Panc1 (cell line): Measurements from ENCODE around the gene DIP2C. TPM values are rescaled to one million over a fixed set of nuclear protein-coding genes. Genes with fewer than 3 reads are reported as not detected.

Source experiments
- ATAC-seq: fragments of 200-7000 bp; cut with Tn5 transposase; 2 replicates; pipeline ENCODE4 v1.9.1; 2020; ENCODE audit warnings: mild to moderate bottlenecking, moderate library complexity
- BruUV-seq: library from RNA; stranded (reverse); fragments of 400-500 nt; replicated peaks from 2 replicates; lab custom pipeline; 2021; lab: Mats Ljungman, UMichigan
- CTCF ChIA-PET: fragments of 300-600 bp; sonication (Branson Sonifier 250); formaldehyde crosslinking; loops from one replicate; lab custom pipeline; 2022; ENCODE audit warnings: antibody characterized with exemption; lab: Charles Lee
- POLR2A ChIA-PET: fragments of 300-600 bp; sonication (Branson Sonifier 250); formaldehyde crosslinking; loops from one replicate; lab custom pipeline; 2022; ENCODE audit warnings: antibody characterized with exemption; lab: Charles Lee
- DNase-seq: peaks from one replicate; pipeline ENCODE4 v3.0.0-alpha.2; 2010; ENCODE audit warnings: low read depth, low spot score
- H3K27ac ChIP-seq: 2 replicates; pipeline ENCODE4 v1.5.1; 2011; ENCODE audit warnings: mild to moderate bottlenecking, low read length, inconsistent platforms
- H3K27me3 ChIP-seq: fragments of 200-500 bp; sonication (Bioruptor generic); 2 replicates; pipeline ENCODE4 v1.6.0; 2014; ENCODE audit warnings: low read length, inconsistent platforms; ENCODE audit not compliant: control insufficient read depth, insufficient read depth
- H3K36me3 ChIP-seq: fragments of 200-500 bp; sonication (Bioruptor generic); 2 replicates; pipeline ENCODE4 v1.5.1; 2014; ENCODE audit warnings: inconsistent platforms, mild to moderate bottlenecking, low read length, moderate library complexity; ENCODE audit not compliant: control insufficient read depth, insufficient read depth
- H3K4me1 ChIP-seq: 2 replicates; pipeline ENCODE4 v1.5.1; 2011; ENCODE audit warnings: inconsistent platforms, mild to moderate bottlenecking, low read length, moderate library complexity; ENCODE audit not compliant: control insufficient read depth, insufficient read depth
- H3K4me3 ChIP-seq, 2 experiments: 2 replicates each; pipeline ENCODE4 v1.5.1; 2011 to 2012; ENCODE audit warnings: low read depth in 2 of 2, low read length in 2 of 2, mild to moderate bottlenecking in 2 of 2, inconsistent platforms in 1 of 2, moderate library complexity in 1 of 2
- H3K9me3 ChIP-seq: fragments of 200-500 bp; sonication (Bioruptor generic); 2 replicates; pipeline ENCODE4 v1.5.1; 2014; ENCODE audit warnings: low read depth, mild to moderate bottlenecking, inconsistent platforms, low read length, moderate library complexity; ENCODE audit not compliant: control insufficient read depth, insufficient read depth
- POLR2AphosphoS5 ChIP-seq: IDR thresholded peaks from 2 replicates; pipeline ENCODE4 v1.6.1; 2012; ENCODE audit warnings: mild to moderate bottlenecking, low read depth, low read length, moderate library complexity
- SIN3A ChIP-seq: IDR thresholded peaks from 2 replicates; pipeline ENCODE4 v1.6.1; 2012; ENCODE audit warnings: low read depth, mild to moderate bottlenecking, low read length, moderate library complexity, borderline replicate concordance; ENCODE audit not compliant: insufficient read depth
- TCF7L2 ChIP-seq: IDR thresholded peaks from 2 replicates; pipeline ENCODE4 v1.6.1; 2011; ENCODE audit warnings: mild to moderate bottlenecking, low read depth, low read length, inconsistent platforms
- in situ Hi-C: cut with HindIII; loops from 2 replicates; pipeline ENCODE4 v1.10.0; 2016; ENCODE audit warnings: low sequenced_read_pairs, low pct_unique_long_range_greater_than_20kb
- intact Hi-C: fragments of 100-400 bp; cut with micrococcal nuclease; formaldehyde crosslinking; loops from one replicate; pipeline ENCODE4 v1.10.0; 2022; ENCODE audit not compliant: unreplicated experiment
- total RNA-seq: library from RNA; stranded (reverse); gene quantifications from one replicate; pipeline ENCODE4 v1.2.1, GENCODE V29; 2021; ENCODE audit not compliant: unreplicated experiment
- TF ChIP-seq, protein P1 (sequence below): fragments of 450-650 bp; IDR thresholded peaks from 2 replicates; pipeline ENCODE4 v1.5.1; 2017; ENCODE audit warnings: mild to moderate bottlenecking
- TF ChIP-seq, protein P2 (sequence below), 2 experiments: IDR thresholded peaks; 2 replicates each; pipeline ENCODE4 v1.6.1; 2011 to 2012; ENCODE audit warnings: low read depth in 2 of 2, control low read depth in 1 of 2, low read length in 1 of 2, mild to moderate bottlenecking in 1 of 2, moderate library complexity in 1 of 2; ENCODE audit not compliant: insufficient read depth in 1 of 2

Gene DIP2C
- total RNA-seq, 1 experiment from 2014 or later, result 13.2 TPM

GRCh38 chr10:546971-547590 lies 142.4 kb downstream of the DIP2C start:
- ATAC-seq, result no peak; the same call in 1 of the 2 replicates

DNA sequence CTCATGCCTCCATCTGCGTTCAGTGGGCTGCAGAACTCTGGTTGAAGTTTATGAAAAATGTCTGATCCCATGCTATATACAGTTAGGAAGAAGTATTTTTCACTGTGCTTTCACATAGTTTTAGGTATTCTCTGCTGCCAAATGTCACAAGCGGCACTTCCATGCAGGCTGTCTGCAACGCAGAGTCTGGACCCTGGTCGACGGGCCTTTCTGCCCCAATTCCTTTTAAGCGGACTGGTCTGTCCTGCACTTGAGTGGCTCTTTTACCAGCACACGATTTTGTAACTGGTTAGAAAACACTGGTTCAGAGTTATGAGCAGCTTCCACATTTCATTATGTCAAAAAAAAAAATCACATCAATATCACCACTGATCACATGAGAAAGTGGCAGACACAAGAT lies 143.0 kb downstream of the DIP2C start:
- CTCF ChIA-PET, result no interaction called here
- Histone ChIP-seq H3K36me3 (no peaks in the 10 kb centered on the region), H3K27ac (no peak overlapping the region), H3K4me1 (no peaks in the 10 kb centered on the region), H3K27me3 (no peaks in the 10 kb centered on the region), H3K9me3 (no peaks in the 10 kb centered on the region), H3K4me3 (no peak overlapping the region)
- intact Hi-C loops (no loop called here), in situ Hi-C loops (no loop called here)
- BruUV-seq, result no TSS peak
- TF ChIP-seq, protein P1, sequence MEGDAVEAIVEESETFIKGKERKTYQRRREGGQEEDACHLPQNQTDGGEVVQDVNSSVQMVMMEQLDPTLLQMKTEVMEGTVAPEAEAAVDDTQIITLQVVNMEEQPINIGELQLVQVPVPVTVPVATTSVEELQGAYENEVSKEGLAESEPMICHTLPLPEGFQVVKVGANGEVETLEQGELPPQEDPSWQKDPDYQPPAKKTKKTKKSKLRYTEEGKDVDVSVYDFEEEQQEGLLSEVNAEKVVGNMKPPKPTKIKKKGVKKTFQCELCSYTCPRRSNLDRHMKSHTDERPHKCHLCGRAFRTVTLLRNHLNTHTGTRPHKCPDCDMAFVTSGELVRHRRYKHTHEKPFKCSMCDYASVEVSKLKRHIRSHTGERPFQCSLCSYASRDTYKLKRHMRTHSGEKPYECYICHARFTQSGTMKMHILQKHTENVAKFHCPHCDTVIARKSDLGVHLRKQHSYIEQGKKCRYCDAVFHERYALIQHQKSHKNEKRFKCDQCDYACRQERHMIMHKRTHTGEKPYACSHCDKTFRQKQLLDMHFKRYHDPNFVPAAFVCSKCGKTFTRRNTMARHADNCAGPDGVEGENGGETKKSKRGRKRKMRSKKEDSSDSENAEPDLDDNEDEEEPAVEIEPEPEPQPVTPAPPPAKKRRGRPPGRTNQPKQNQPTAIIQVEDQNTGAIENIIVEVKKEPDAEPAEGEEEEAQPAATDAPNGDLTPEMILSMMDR, result no peak
- TF ChIP-seq SIN3A (no peak), TCF7L2 (no peak), POLR2AphosphoS5 (no peak)
- TF ChIP-seq, protein P2, sequence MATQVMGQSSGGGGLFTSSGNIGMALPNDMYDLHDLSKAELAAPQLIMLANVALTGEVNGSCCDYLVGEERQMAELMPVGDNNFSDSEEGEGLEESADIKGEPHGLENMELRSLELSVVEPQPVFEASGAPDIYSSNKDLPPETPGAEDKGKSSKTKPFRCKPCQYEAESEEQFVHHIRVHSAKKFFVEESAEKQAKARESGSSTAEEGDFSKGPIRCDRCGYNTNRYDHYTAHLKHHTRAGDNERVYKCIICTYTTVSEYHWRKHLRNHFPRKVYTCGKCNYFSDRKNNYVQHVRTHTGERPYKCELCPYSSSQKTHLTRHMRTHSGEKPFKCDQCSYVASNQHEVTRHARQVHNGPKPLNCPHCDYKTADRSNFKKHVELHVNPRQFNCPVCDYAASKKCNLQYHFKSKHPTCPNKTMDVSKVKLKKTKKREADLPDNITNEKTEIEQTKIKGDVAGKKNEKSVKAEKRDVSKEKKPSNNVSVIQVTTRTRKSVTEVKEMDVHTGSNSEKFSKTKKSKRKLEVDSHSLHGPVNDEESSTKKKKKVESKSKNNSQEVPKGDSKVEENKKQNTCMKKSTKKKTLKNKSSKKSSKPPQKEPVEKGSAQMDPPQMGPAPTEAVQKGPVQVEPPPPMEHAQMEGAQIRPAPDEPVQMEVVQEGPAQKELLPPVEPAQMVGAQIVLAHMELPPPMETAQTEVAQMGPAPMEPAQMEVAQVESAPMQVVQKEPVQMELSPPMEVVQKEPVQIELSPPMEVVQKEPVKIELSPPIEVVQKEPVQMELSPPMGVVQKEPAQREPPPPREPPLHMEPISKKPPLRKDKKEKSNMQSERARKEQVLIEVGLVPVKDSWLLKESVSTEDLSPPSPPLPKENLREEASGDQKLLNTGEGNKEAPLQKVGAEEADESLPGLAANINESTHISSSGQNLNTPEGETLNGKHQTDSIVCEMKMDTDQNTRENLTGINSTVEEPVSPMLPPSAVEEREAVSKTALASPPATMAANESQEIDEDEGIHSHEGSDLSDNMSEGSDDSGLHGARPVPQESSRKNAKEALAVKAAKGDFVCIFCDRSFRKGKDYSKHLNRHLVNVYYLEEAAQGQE (IDR thresholded peaks at IDR 0.05; ENCODE audit: insufficient read depth in 1 of 2, low read depth in 2 of 2, low read length in 1 of 2), result no peak
- DNase-seq (no peak), ATAC-seq (no peak)
- POLR2A ChIA-PET, result interaction anchor here (1.1 kb wide), 1 partner anchor 13 kb away, joined by 4 read pairs; no protein-coding TSS in a partner anchor

More at GRCh38 chr10:546971-547590, 142.4 kb downstream of the DIP2C start:
- no peaks in the 10 kb centered on the region; the same call in 1 of the 2 replicates for H3K4me1 ChIP-seq
- POLR2A ChIA-PET, result interaction anchor here (1.1 kb wide), 1 partner anchor 12 kb away, joined by 4 read pairs; no protein-coding TSS in a partner anchor
- intact Hi-C loops (no loop called here), in situ Hi-C loops (no loop called here)
- DNase-seq, result no peak
- CTCF ChIA-PET, result no interaction called here
- no peak overlapping the region for H3K27ac ChIP-seq
- H3K4me3 ChIP-seq, result no peak overlapping the region
- no peaks in the 10 kb centered on the region for H3K27me3 ChIP-seq
- H3K36me3 ChIP-seq, result no peaks in the 10 kb centered on the region
- TF ChIP-seq, protein P2 (IDR thresholded peaks at IDR 0.05; ENCODE audit: insufficient read depth in 1 of 2, low read depth in 2 of 2, low read length in 1 of 2), result no peak
- TF ChIP-seq, protein P1, result no peak
- TF ChIP-seq POLR2AphosphoS5 (no peak), TCF7L2 (no peak), SIN3A (no peak)
- H3K9me3 ChIP-seq, result no peaks in the 10 kb centered on the region
- BruUV-seq, result no TSS peak
